ENCODE data around the gene MISP3. TPM values are rescaled to one million over a fixed set of nuclear protein-coding genes. Genes with fewer than 3 reads are reported as not detected.
A peak's percentile ranks its signal among the peaks of the same experiment; 100 is the strongest.

The MISP3 gene
- total RNA-seq, 1 experiment from 2014 or later = 3.2 TPM

GRCh38 chr19:14085309-14085995 lies 12.9 kb downstream of the MISP3 start, which contains the start of gene C19orf67 (continued):
- no peak for TF ChIP-seq SMAD3 (CRISPR knock-in tag; IDR thresholded peaks at IDR 0.05; ENCODE audit: borderline replicate concordance)
- TF ChIP-seq SMAD4 (CRISPR knock-in tag; IDR thresholded peaks at IDR 0.05) = no peak
- TF ChIP-seq RORB (CRISPR knock-in tag; IDR thresholded peaks at IDR 0.05) = no peak
- no peak for TF ChIP-seq ZNF396 (CRISPR knock-in tag; IDR thresholded peaks at IDR 0.05; ENCODE audit: borderline replicate concordance)
- no peak for TF ChIP-seq ZNF219 (CRISPR knock-in tag; IDR thresholded peaks at IDR 0.05; ENCODE audit: borderline replicate concordance)
- no peak for TF ChIP-seq STAT6 (CRISPR knock-in tag; conservative IDR thresholded peaks at IDR 0.05; ENCODE audit: low read depth)
- no peak for TF ChIP-seq NR1H2 (CRISPR knock-in tag; IDR thresholded peaks at IDR 0.05)
- TF ChIP-seq TCF7 (CRISPR knock-in tag; IDR thresholded peaks at IDR 0.05; ENCODE audit: low read depth) = no peak

- TF ChIP-seq ZSCAN18 (CRISPR knock-in tag; IDR thresholded peaks at IDR 0.05) = no peak
- no peak for TF ChIP-seq NR3C1 (CRISPR knock-in tag; conservative IDR thresholded peaks at IDR 0.05; ENCODE audit: low read depth)
- TF ChIP-seq EMX1 (CRISPR knock-in tag; IDR thresholded peaks at IDR 0.05) = no peak
- TF ChIP-seq ZNF263 (CRISPR knock-in tag; IDR thresholded peaks at IDR 0.05; ENCODE audit: low read depth) = no peak
- no peak for TF ChIP-seq USF2 (CRISPR knock-in tag; IDR thresholded peaks at IDR 0.05)
- TF ChIP-seq ZNF425 (CRISPR knock-in tag; conservative IDR thresholded peaks at IDR 0.05) = no peak
- TF ChIP-seq ZNF317 (CRISPR knock-in tag; IDR thresholded peaks at IDR 0.05; ENCODE audit: borderline replicate concordance, low read depth) = no peak
- TF ChIP-seq ATF1 (CRISPR knock-in tag; IDR thresholded peaks at IDR 0.05) = no peak
- TF ChIP-seq IRF2 (CRISPR knock-in tag; IDR thresholded peaks at IDR 0.05; ENCODE audit: borderline replicate concordance, low read depth) = no peak
- no peak for TF ChIP-seq ZNF138 (CRISPR knock-in tag; conservative IDR thresholded peaks at IDR 0.05)
- no peak for DNase-seq (ENCODE audit: low spot score)
- peaks cover 31% of the 10 kb centered on the region for H3K27me3 Mint-ChIP-seq (ENCODE audit: low read depth)
- POLR2A ChIA-PET = no interaction called here
- H3K9me3 Mint-ChIP-seq = no peaks in the 10 kb centered on the region
- peaks cover 7% of the 10 kb centered on the region for H3K4me1 Mint-ChIP-seq
- peaks cover 18% of the 10 kb centered on the region for H3K36me3 Mint-ChIP-seq
- no peak overlapping the region for H3K27ac Mint-ChIP-seq
- CTCF ChIA-PET = interaction anchor here (0.6 to 1.5 kb wide), 7 partner anchors 9 to 213 kb away, joined by 3 to 5 read pairs (median 3); a partner anchor contains a TSS
- H3K4me3 Mint-ChIP-seq = peak overlapping the region; percentile 57
- no peak for ATAC-seq
Measured at GRCh38 chr19:14086098-14086497, 13.5 kb downstream of the MISP3 start.
